ENCODE measurements around the gene ADA. TPM values are rescaled to one million over a fixed set of nuclear protein-coding genes. Genes with fewer than 3 reads are reported as not detected.

Gene ADA
- total RNA-seq, 1 experiment from 2014 or later: 5.1 TPM

GRCh38 chr20:44609516-44610312, 41.8 kb downstream of the ADA start:
- H3K4me3 Mint-ChIP-seq (ENCODE audit: unreplicated experiment): peak overlapping the region; percentile 58
- no peaks in the 10 kb centered on the region for H3K9me3 Mint-ChIP-seq (ENCODE audit: unreplicated experiment)
- H3K27me3 Mint-ChIP-seq (ENCODE audit: insufficient read depth, unreplicated experiment): no peaks in the 10 kb centered on the region
- DNase-seq (ENCODE audit: unreplicated experiment): peak; percentile 92
- TF ChIP-seq CTCF (IDR thresholded peaks at IDR 0.05; ENCODE audit: unreplicated experiment): peak; percentile 96
- CTCF ChIA-PET: interaction anchor here (0.6 to 3.8 kb wide), 73 partner anchors 9 to 991 kb away, joined by 3 to 80 read pairs (median 5); partner anchors contain the start of genes FITM2, KCNK15, SERINC3 and TTPAL
- peaks cover 8% of the 10 kb centered on the region for H3K36me3 Mint-ChIP-seq (ENCODE audit: insufficient read depth, unreplicated experiment)
- H3K27ac Mint-ChIP-seq (ENCODE audit: low read depth, unreplicated experiment): peak overlapping the region; percentile 76
- intact Hi-C loops (cut with micrococcal nuclease): loop anchor here (2.0 to 10.0 kb wide), 4 partner anchors 77 to 395 kb away; partner anchors contain the start of genes OSER1 and TTPAL
- TSS peak; percentile 94 for BruUV-seq (replicated peaks)
- H3K4me1 Mint-ChIP-seq (ENCODE audit: insufficient read depth, unreplicated experiment): peaks cover 10% of the 10 kb centered on the region
- POLR2A ChIA-PET: interaction anchor here (0.6 to 4.1 kb wide), 35 partner anchors 24 to 414 kb away, joined by 3 to 43 read pairs (median 3); partner anchors contain the start of genes FITM2, SERINC3 and TTPAL

- no peaks in the 10 kb centered on the region for H3K27me3 Mint-ChIP-seq (ENCODE audit: insufficient read depth, unreplicated experiment)
- intact Hi-C loops (cut with micrococcal nuclease): loop anchor here (2.0 to 10.0 kb wide), 3 partner anchors 76 to 394 kb away; partner anchors contain the start of genes OSER1 and TTPAL
- ChIA-PET POLR2A (interaction anchor here (0.6 to 4.1 kb wide), 22 partner anchors 32 to 218 kb away, joined by 3 to 43 read pairs (median 5); partner anchors contain the start of genes SERINC3 and TTPAL), CTCF (interaction anchor here (0.6 to 3.8 kb wide), 51 partner anchors 8 to 391 kb away, joined by 3 to 80 read pairs (median 6); partner anchors contain the start of genes FITM2, SERINC3 and TTPAL)
- H3K27ac Mint-ChIP-seq (ENCODE audit: low read depth, unreplicated experiment): peak overlapping the region; percentile 76
- peaks cover 1% of the 10 kb centered on the region for H3K36me3 Mint-ChIP-seq (ENCODE audit: insufficient read depth, unreplicated experiment)
- H3K9me3 Mint-ChIP-seq (ENCODE audit: unreplicated experiment): no peaks in the 10 kb centered on the region
- DNase-seq (ENCODE audit: unreplicated experiment): no peak
- no peak for TF ChIP-seq CTCF (IDR thresholded peaks at IDR 0.05; ENCODE audit: unreplicated experiment)
- BruUV-seq (replicated peaks): no TSS peak
- H3K4me1 Mint-ChIP-seq (ENCODE audit: insufficient read depth, unreplicated experiment): peaks cover 10% of the 10 kb centered on the region
- H3K4me3 Mint-ChIP-seq (ENCODE audit: unreplicated experiment): peak overlapping the region; percentile 58
Observed at GRCh38 chr20:44609006-44609515, 42.4 kb downstream of the ADA start.

DNA sequence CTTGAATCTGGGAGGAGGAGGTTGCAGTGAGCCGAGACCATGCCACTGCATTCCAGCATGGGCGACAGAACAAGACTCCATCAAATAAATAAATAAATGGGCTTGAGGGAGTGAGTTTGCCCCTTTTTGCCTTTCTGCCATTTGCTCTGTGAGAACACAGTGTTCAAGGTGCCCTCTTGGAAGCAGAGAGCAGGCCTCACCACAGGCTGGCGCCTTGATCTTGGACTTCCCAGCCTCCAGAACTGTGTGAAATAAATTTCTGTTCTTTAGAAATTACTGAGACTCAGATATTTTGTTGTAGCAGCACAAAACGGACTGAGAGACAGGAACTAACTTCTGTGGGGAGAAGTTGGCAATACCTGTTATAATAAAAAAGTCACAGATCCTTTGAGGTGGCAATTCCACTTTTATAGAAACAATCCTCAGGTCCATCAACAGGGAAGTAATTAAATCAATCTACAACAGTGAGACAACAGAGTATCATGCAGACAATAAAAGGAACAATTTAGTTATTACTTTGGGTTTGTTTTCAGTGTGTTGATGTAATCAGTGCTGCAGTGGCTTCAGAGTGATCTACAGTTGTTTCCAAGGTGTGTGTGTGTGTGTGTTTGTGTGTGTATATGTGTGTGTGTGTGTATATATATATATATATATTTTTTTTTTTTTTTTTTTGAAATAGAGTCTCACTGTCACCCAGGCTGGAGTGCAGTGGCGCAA, 44.6 kb downstream of the ADA start:
- DNase-seq (ENCODE audit: unreplicated experiment): no peak
- no peaks in the 10 kb centered on the region for H3K36me3 Mint-ChIP-seq (ENCODE audit: insufficient read depth, unreplicated experiment)
- no peaks in the 10 kb centered on the region for H3K9me3 Mint-ChIP-seq (ENCODE audit: unreplicated experiment)
- no TSS peak for BruUV-seq (replicated peaks)
- no peak for TF ChIP-seq CTCF (IDR thresholded peaks at IDR 0.05; ENCODE audit: unreplicated experiment)
- intact Hi-C loops (cut with micrococcal nuclease): loop anchor here (10.0 kb wide), 2 partner anchors 132 to 392 kb away; partner anchors contain the start of genes OSER1 and TTPAL
- no peak overlapping the region for H3K4me3 Mint-ChIP-seq (ENCODE audit: unreplicated experiment)
- no peaks in the 10 kb centered on the region for H3K27me3 Mint-ChIP-seq (ENCODE audit: insufficient read depth, unreplicated experiment)
- H3K27ac Mint-ChIP-seq (ENCODE audit: low read depth, unreplicated experiment): no peak overlapping the region
- CTCF ChIA-PET: interaction anchor here (0.6 to 0.7 kb wide), 2 partner anchors 9 to 102 kb away, joined by 3 to 6 read pairs; no protein-coding TSS in a partner anchor
- POLR2A ChIA-PET: interaction anchor here (1.1 to 4.1 kb wide), 3 partner anchors 73 to 131 kb away, joined by 3 to 43 read pairs (median 30); partner anchors contain the start of genes SERINC3 and TTPAL
- peaks cover 15% of the 10 kb centered on the region for H3K4me1 Mint-ChIP-seq (ENCODE audit: insufficient read depth, unreplicated experiment)

Data from MCF 10A (cell line).